ENCODE measurements around the gene MS4A15. TPM values are rescaled to one million over a fixed set of nuclear protein-coding genes. Genes with fewer than 3 reads are reported as not detected.

MS4A15 gene
- total and polyA plus RNA-seq, 10 of the 15 experiments (the other 5 are each of a cell fraction or from before 2014, with no cell fraction given), result 0.05 to 0.84 (median 0.45) TPM

- TF ChIP-seq HSF1 (IDR thresholded peaks at IDR 0.05; ENCODE audit: low read depth, low read length) (no peak), IRF3 (IDR thresholded peaks at IDR 0.05) (no peak), ATF2 (IDR thresholded peaks at IDR 0.05; ENCODE audit: low read length) (no peak), PML (IDR thresholded peaks at IDR 0.05; ENCODE audit: low read length) (no peak), SKIL (IDR thresholded peaks at IDR 0.05; ENCODE audit: low read depth, poor library complexity, severe bottlenecking) (no peak), SPI1 (IDR thresholded peaks at IDR 0.05; ENCODE audit: borderline replicate concordance, insufficient read depth, low read depth, low read length) (no peak), SREBF1 (IDR thresholded peaks at IDR 0.05; ENCODE audit: low read length) (no peak), TCF3 (IDR thresholded peaks at IDR 0.05; ENCODE audit: borderline replicate concordance, insufficient read depth, low read depth, low read length) (no peak), PBX3 (IDR thresholded peaks at IDR 0.05; ENCODE audit: insufficient replicate concordance, low read depth, low read length) (no peak), YBX1 (IDR thresholded peaks at IDR 0.05) (no peak), NBN (IDR thresholded peaks at IDR 0.05) (no peak), MYB (IDR thresholded peaks at IDR 0.05; ENCODE audit: borderline replicate concordance, low read depth, low read length) (no peak)
Observed at GRCh38 chr11:60724420-60724819, 32.2 kb upstream of the MS4A15 start, which contains the start of gene MS4A18 (continued).

All from GM12878 (cell line).